Endothelial cell of umbilical vein (primary cell): Measurements from ENCODE around the gene IBTK. TPM values are rescaled to one million over a fixed set of nuclear protein-coding genes. Genes with fewer than 3 reads are reported as not detected.

Experiments used
- BruUV-seq: library from RNA; stranded (reverse); fragments of 400-500 nt; replicated peaks from 2 replicates; lab custom pipeline; 2021; lab: Mats Ljungman, UMichigan
- CTCF ChIA-PET: fragments of 300-600, 350-600 bp; sonication (Branson Sonifier 250); formaldehyde crosslinking; loops from one replicate; lab custom pipeline; 2021; ENCODE audit warnings: antibody characterized with exemption, inconsistent platforms; lab: Charles Lee
- POLR2A ChIA-PET: fragments of 300-600, 350-600 bp; sonication (Branson Sonifier 250); formaldehyde crosslinking; loops from one replicate; lab custom pipeline; 2021; ENCODE audit warnings: antibody characterized with exemption, inconsistent platforms; lab: Charles Lee
- DNase-seq: peaks from one replicate; pipeline ENCODE4 v3.0.0-alpha.2; 2011; ENCODE audit warnings: low read depth, low spot score
- FAIRE-seq: peaks from 2 replicates; lab custom pipeline; 2011; peaks lifted over from hg19 to GRCh38; lab: Jason Lieb, UNC
- H2AFZ ChIP-seq: 2 replicates; pipeline ENCODE4 v1.6.0; 2012; ENCODE audit warnings: low read depth, low read length, control low read depth, inconsistent platforms
- H3K27ac ChIP-seq: 2 replicates; pipeline ENCODE4 v1.5.1; 2011; ENCODE audit warnings: low read depth, mild to moderate bottlenecking, control low read depth, low read length, moderate library complexity; ENCODE audit not compliant: insufficient read depth
- H3K27me3 ChIP-seq, 2 experiments: 2 replicates each; pipeline versions ENCODE4 v1.6.0 to v1.6.1; 2011; ENCODE audit warnings: low read length in 2 of 2, mixed read lengths in 1 of 2; ENCODE audit not compliant: control insufficient read depth in 2 of 2, insufficient read depth in 2 of 2
- H3K36me3 ChIP-seq, 2 experiments: 2 replicates in 1 of 2; 3 replicates in 1 of 2; pipeline ENCODE4 v1.5.1; 2011; ENCODE audit warnings: low read length in 2 of 2, mild to moderate bottlenecking in 1 of 2, moderate library complexity in 1 of 2; ENCODE audit not compliant: control insufficient read depth in 2 of 2, insufficient read depth in 2 of 2; ENCODE audit errors: extremely low read depth in 1 of 2
- H3K4me1 ChIP-seq: 3 replicates; pipeline ENCODE4 v1.5.1; 2011; ENCODE audit warnings: mild to moderate bottlenecking, low read length; ENCODE audit not compliant: control insufficient read depth, insufficient read depth; ENCODE audit errors: extremely low read depth
- H3K4me2 ChIP-seq: 2 replicates; pipeline ENCODE4 v1.6.1; 2011; ENCODE audit warnings: low read length, control low read depth, mixed read lengths; ENCODE audit not compliant: insufficient read depth
- H3K4me3 ChIP-seq, 3 experiments: fragments of 200-600 bp in 1 of 3; sonication (generic), shearing (Covaris generic) in 1 of 3; replicated peaks in 1 of 3; 2 replicates each; pipeline ENCODE4 v1.5.1; 2011 to 2016; ENCODE audit warnings: control low read depth in 3 of 3, low read length in 3 of 3, mild to moderate bottlenecking in 2 of 3, inconsistent platforms in 1 of 3, low read depth in 1 of 3, moderate library complexity in 1 of 3; ENCODE audit not compliant: insufficient read depth in 1 of 3
- H3K79me2 ChIP-seq: 2 replicates; pipeline ENCODE4 v1.6.0; 2012; ENCODE audit warnings: low read length, inconsistent platforms; ENCODE audit not compliant: control insufficient read depth, insufficient read depth
- H3K9ac ChIP-seq: replicated peaks from 2 replicates; pipeline ENCODE3; 2011; ENCODE audit warnings: low read length, control low read depth; ENCODE audit not compliant: insufficient read depth; ENCODE audit errors: extremely low read depth
- H3K9me1 ChIP-seq: replicated peaks from 3 replicates; pipeline ENCODE4 v1.6.0; 2011; ENCODE audit warnings: mild to moderate bottlenecking, low read length; ENCODE audit not compliant: control insufficient read depth, insufficient read depth; ENCODE audit errors: extremely low read depth
- H3K9me3 ChIP-seq: replicated peaks from 2 replicates; pipeline ENCODE4 v1.5.1; 2012; ENCODE audit warnings: low read length, inconsistent platforms; ENCODE audit not compliant: control insufficient read depth, insufficient read depth
- H4K20me1 ChIP-seq: replicated peaks from 2 replicates; pipeline ENCODE3; 2011; ENCODE audit warnings: mild to moderate bottlenecking, low read length; ENCODE audit not compliant: control insufficient read depth, insufficient read depth; ENCODE audit errors: extremely low read depth
- CTCF ChIP-seq, 2 donors: IDR thresholded peaks; 1 replicate in 1 of 2; 2 replicates in 1 of 2; pipeline ENCODE4 v1.5.1; 2011; ENCODE audit warnings: low read length in 2 of 2, mild to moderate bottlenecking in 2 of 2, moderate library complexity in 2 of 2, control low read depth in 1 of 2, inconsistent platforms in 1 of 2, low read depth in 1 of 2; ENCODE audit not compliant: insufficient read depth in 1 of 2; ENCODE audit errors: extremely low read depth in 1 of 2
- EZH2 ChIP-seq: IDR thresholded peaks from 2 replicates; pipeline ENCODE4 v1.6.1; 2012; ENCODE audit warnings: borderline replicate concordance, low read depth, mild to moderate bottlenecking, moderate library complexity, low read length, inconsistent platforms; ENCODE audit not compliant: severe bottlenecking
- FOS ChIP-seq: IDR thresholded peaks from 2 replicates; pipeline ENCODE4 v1.6.1; 2011; ENCODE audit warnings: mild to moderate bottlenecking, low read length, moderate library complexity, borderline replicate concordance; ENCODE audit not compliant: insufficient read depth
- GATA2 ChIP-seq: IDR thresholded peaks from 2 replicates; pipeline ENCODE4 v1.7.0; 2011; ENCODE audit warnings: low read depth, mild to moderate bottlenecking, moderate library complexity, mixed read lengths, low read length; ENCODE audit not compliant: insufficient read length, insufficient read depth
- JUN ChIP-seq: IDR thresholded peaks from 2 replicates; pipeline ENCODE4 v1.6.1; 2011; ENCODE audit warnings: borderline replicate concordance, low read depth; ENCODE audit not compliant: insufficient read length, insufficient read depth
- MYC ChIP-seq: IDR thresholded peaks from one replicate; pipeline ENCODE4 v1.6.1; 2011; ENCODE audit warnings: mild to moderate bottlenecking, low read depth, low read length
- POLR2A ChIP-seq: IDR thresholded peaks from 2 replicates; pipeline ENCODE4 v1.6.1; 2012; ENCODE audit warnings: low read depth, mild to moderate bottlenecking, control low read depth, low read length
- POLR2AphosphoS5 ChIP-seq: IDR thresholded peaks from 2 replicates; pipeline ENCODE4 v1.6.1; 2012; ENCODE audit warnings: low read depth, mild to moderate bottlenecking, control low read depth, low read length, moderate library complexity; ENCODE audit not compliant: insufficient read depth
- dilution Hi-C: fragments of 300-500 bp; cut with MboI; formaldehyde crosslinking; loops from one replicate; pipeline ENCODE4 v1.15.0; 2019; ENCODE audit warnings: low sequenced_read_pairs; ENCODE audit not compliant: extremely low pct_ligation_motif_present
- intact Hi-C: fragments of 100-400 bp; cut with micrococcal nuclease; formaldehyde crosslinking; loops from one replicate; pipeline ENCODE4 v1.10.0; 2022
- polyA plus RNA-seq, 4 experiments: library from polyadenylated mRNA; depleted of rRNA in 3 of 4; stranded (reverse) in 3 of 4; unstranded in 1 of 4; fragments of >200 nt; gene quantifications; 2 replicates each; pipeline versions ENCODE4 v1.2.1 to v1.2.3, GENCODE V29; 2011 to 2012; ENCODE audit warnings: missing spikeins in 1 of 4
- total RNA-seq: library from RNA; stranded (reverse); gene quantifications from 2 replicates; pipeline ENCODE4 v1.2.3, GENCODE V29; 2021
- TF ChIP-seq, protein P1 (sequence below): IDR thresholded peaks from 2 replicates; pipeline ENCODE4 v1.6.1; 2011; ENCODE audit not compliant: insufficient read depth, insufficient read length

The IBTK gene
- total and polyA plus RNA-seq, 2 donors (not counting 3 experiments of a cell fraction or from before 2014, with no cell fraction given): 6.7 to 30.5 TPM

DNA sequence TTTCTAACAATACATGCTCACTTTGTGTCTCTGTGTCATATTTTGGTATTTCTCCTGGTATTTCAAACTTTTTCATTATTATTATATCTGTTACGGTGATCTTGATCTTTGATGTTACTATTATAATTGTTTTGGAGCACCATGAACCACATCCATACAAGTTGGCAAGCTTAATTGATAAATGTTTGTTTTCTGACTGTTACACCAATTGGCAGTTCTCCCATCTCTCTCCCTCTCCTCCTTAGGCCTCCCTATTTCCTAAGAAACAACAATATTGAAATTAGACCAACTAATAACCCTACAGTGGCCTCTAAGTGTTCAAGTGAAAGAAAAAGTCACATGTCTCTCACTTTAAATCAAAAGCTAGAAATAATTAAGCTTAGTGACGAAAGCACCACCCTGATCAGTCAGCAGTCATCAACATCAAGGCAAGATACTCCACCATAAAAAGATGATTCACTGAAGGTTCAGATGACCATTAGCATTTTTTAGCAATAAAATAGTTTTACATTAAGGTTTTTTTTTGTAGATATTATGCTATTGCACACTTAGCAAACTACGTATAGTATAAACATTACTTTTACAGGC lies 61.5 kb downstream of the IBTK start:
- no peak overlapping the region for H3K27ac ChIP-seq
- CTCF ChIA-PET: no interaction called here
- intact Hi-C loops (no loop called here), dilution Hi-C loops (no loop called here)
- H4K20me1 ChIP-seq: no peaks in the 10 kb centered on the region
- no TSS peak for BruUV-seq
- DNase-seq (no peak), FAIRE-seq (peak; percentile 54)
- no peak for TF ChIP-seq FOS
- no peak overlapping the region for H3K4me3 ChIP-seq
- H3K79me2 ChIP-seq: no peaks in the 10 kb centered on the region
- no peaks in the 10 kb centered on the region for H3K27me3 ChIP-seq
- no peak overlapping the region for H3K9ac ChIP-seq
- H3K4me1 ChIP-seq: no peaks in the 10 kb centered on the region
- H3K36me3 ChIP-seq: peaks cover 3 to 8% of the 10 kb centered on the region in 2 experiments
- H3K9me1 ChIP-seq: no peaks in the 10 kb centered on the region
- no peak overlapping the region for H3K4me2 ChIP-seq
- POLR2A ChIA-PET: no interaction called here
- no peaks in the 10 kb centered on the region for H3K9me3 ChIP-seq
- H2AFZ ChIP-seq: no peak overlapping the region

- H3K36me3 ChIP-seq: peaks cover 1 to 11% of the 10 kb centered on the region in 2 experiments
- no peak overlapping the region for H2AFZ ChIP-seq
- FAIRE-seq: no peak
- no peak for DNase-seq
- dilution Hi-C loops: no loop called here
- H3K4me1 ChIP-seq: no peaks in the 10 kb centered on the region
- H3K4me2 ChIP-seq: no peak overlapping the region
- no peak overlapping the region for H3K4me3 ChIP-seq
- BruUV-seq: no TSS peak
- H3K79me2 ChIP-seq: no peaks in the 10 kb centered on the region
- H3K9ac ChIP-seq: no peak overlapping the region
- POLR2A ChIA-PET: no interaction called here
- intact Hi-C loops: no loop called here
- no peaks in the 10 kb centered on the region for H3K9me1 ChIP-seq
- no peak overlapping the region for H3K27ac ChIP-seq
- CTCF ChIA-PET: no interaction called here
- peaks cover under 1% of the 10 kb centered on the region for H4K20me1 ChIP-seq
- H3K27me3 ChIP-seq: no peaks in the 10 kb centered on the region
- TF ChIP-seq EZH2: no peak
- TF ChIP-seq GATA2: no peak
- no peak for TF ChIP-seq POLR2AphosphoS5
- no peak for TF ChIP-seq CTCF (IDR thresholded peaks at IDR 0.05; ENCODE audit: extremely low read depth in 1 of 2, insufficient read depth in 1 of 2, low read depth in 1 of 2, low read length in 2 of 2)
- no peak for TF ChIP-seq FOS
- no peak for TF ChIP-seq MYC
- TF ChIP-seq, protein P1, sequence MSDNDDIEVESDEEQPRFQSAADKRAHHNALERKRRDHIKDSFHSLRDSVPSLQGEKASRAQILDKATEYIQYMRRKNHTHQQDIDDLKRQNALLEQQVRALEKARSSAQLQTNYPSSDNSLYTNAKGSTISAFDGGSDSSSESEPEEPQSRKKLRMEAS: no peak
- TF ChIP-seq POLR2A: no peak
- TF ChIP-seq JUN: no peak
- H3K9me3 ChIP-seq: no peaks in the 10 kb centered on the region
Observed at GRCh38 chr6:82183642-82184282, 63.8 kb downstream of the IBTK start.
